Measurements from ENCODE around the gene CACNB2. TPM values are rescaled to one million over a fixed set of nuclear protein-coding genes. Genes with fewer than 3 reads are reported as not detected.
A peak's percentile ranks its signal among the peaks of the same experiment; 100 is the strongest.

Gene CACNB2
- total and polyA plus RNA-seq, 12 donors, result 4.3 to 82.3 (median 12.9) TPM

DNA sequence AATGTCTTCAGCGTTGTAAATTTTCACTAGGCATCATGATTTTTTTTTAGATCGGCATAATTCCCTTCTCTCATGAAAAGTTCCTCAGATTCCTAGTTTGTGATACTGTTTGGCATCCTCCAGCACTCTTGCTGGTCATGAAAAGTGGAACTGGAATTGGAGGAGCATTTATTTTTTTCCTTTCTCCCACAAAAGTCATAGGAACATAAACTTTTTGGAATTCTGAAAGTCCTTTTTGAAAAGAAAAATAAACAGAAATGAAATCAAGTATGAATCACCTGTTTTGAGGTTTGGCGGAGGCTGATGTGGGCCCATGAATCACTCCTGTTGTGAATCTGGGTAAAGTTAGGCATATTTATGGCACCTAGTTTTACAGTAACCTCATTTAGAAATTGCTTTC is 17.7 kb downstream of the CACNB2 start:
- Histone ChIP-seq H3K4me3 (no peak overlapping the region), H3K9me3 (replicated peaks in 1 of 3) (no peaks in the 10 kb centered on the region), H3K27ac (peak overlapping the region in 1 of 5 donors; percentile 17), H3K36me3 (replicated peaks in 1 of 2) (no peaks in the 10 kb centered on the region), H3K27me3 (no peaks in the 10 kb centered on the region), H3K4me1 (replicated peaks in 1 of 2) (peaks cover 0 to 20% of the 10 kb centered on the region in 2 donors)
- 28 to 51% (median 46%) methylated on average over 3 of the region's 3 CpGs for WGBS, 4 donors
- no peak for TF ChIP-seq POLR2A (IDR thresholded peaks at IDR 0.05)
- TF ChIP-seq, protein P1, sequence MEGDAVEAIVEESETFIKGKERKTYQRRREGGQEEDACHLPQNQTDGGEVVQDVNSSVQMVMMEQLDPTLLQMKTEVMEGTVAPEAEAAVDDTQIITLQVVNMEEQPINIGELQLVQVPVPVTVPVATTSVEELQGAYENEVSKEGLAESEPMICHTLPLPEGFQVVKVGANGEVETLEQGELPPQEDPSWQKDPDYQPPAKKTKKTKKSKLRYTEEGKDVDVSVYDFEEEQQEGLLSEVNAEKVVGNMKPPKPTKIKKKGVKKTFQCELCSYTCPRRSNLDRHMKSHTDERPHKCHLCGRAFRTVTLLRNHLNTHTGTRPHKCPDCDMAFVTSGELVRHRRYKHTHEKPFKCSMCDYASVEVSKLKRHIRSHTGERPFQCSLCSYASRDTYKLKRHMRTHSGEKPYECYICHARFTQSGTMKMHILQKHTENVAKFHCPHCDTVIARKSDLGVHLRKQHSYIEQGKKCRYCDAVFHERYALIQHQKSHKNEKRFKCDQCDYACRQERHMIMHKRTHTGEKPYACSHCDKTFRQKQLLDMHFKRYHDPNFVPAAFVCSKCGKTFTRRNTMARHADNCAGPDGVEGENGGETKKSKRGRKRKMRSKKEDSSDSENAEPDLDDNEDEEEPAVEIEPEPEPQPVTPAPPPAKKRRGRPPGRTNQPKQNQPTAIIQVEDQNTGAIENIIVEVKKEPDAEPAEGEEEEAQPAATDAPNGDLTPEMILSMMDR (IDR thresholded peaks at IDR 0.05), result no peak
- intact Hi-C loops (cut with DNase I), result no loop called here
- DNase-seq, result no peak

DNA sequence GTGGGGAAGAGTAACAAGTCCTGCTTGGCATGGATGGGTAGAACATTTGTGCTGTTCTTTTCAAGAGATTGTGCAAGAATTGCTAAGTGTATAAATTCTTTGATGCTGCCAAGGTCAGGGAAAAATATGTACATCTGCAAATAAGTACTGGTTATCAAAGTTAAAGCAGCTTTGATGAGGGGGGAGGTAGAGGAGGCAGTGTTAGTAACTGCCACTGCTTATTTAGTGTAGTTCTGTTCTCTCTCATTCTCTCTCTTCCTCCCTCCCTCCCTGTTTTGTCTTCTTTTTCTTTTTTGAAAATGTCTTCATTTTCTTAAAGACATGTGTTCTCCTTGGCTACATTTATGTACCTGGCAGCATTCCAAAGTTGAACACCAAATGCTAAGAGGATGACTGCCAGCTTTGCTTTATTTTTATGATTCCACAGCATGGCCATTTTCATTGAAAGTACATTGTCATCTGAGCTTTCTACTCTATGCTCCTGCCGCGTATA is 18.6 kb downstream of the CACNB2 start:
- peaks cover 0 to 20% of the 10 kb centered on the region in 2 donors for H3K4me1 ChIP-seq (replicated peaks in 1 of 2)
- WGBS, 4 donors, result 54 to 73% (median 61%) methylated on average over 2 of the region's 2 CpGs
- H3K4me3 ChIP-seq, result no peak overlapping the region
- no peaks in the 10 kb centered on the region for H3K9me3 ChIP-seq (replicated peaks in 1 of 3)
- TF ChIP-seq, protein P1 (IDR thresholded peaks at IDR 0.05), result no peak
- TF ChIP-seq POLR2A (IDR thresholded peaks at IDR 0.05), result no peak
- no peaks in the 10 kb centered on the region for H3K36me3 ChIP-seq (replicated peaks in 1 of 2)
- H3K27ac ChIP-seq, result peak overlapping the region in 1 of 5 donors; percentile 42
- no peak for DNase-seq
- H3K27me3 ChIP-seq, result no peaks in the 10 kb centered on the region
- intact Hi-C loops (cut with DNase I), result no loop called here

DNA sequence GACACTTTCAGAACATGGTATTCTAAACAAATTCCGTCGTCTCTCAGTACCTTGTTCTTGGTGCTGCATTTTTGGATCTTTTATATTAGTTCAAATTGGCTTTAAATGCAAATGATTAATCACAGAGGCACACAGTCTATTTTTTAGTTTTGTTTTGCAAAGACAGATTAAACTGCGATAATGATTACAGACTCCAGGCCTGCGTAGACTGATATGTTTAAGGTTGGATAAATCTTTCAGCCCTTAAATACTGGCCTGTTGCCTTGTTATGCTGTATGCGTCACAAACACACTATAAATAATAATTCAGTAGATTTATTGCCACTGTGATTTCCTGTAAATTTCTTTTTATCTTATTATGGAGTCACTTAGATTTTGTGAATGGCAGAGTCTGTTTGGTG is 19.3 kb downstream of the CACNB2 start:
- Histone ChIP-seq H3K4me3 (no peak overlapping the region), H3K36me3 (replicated peaks in 1 of 2) (no peaks in the 10 kb centered on the region), H3K27ac (peak overlapping the region in 1 of 5 donors; percentile 42), H3K4me1 (replicated peaks in 1 of 2) (peaks cover 0 to 20% of the 10 kb centered on the region in 2 donors), H3K27me3 (no peaks in the 10 kb centered on the region), H3K9me3 (replicated peaks in 1 of 3) (no peaks in the 10 kb centered on the region)
- intact Hi-C loops (cut with DNase I), result no loop called here
- no peak for TF ChIP-seq POLR2A (IDR thresholded peaks at IDR 0.05)
- WGBS, 4 donors, result 55 to 62% (median 59%) methylated on average over 5 of the region's 5 CpGs
- no peak for DNase-seq

DNA sequence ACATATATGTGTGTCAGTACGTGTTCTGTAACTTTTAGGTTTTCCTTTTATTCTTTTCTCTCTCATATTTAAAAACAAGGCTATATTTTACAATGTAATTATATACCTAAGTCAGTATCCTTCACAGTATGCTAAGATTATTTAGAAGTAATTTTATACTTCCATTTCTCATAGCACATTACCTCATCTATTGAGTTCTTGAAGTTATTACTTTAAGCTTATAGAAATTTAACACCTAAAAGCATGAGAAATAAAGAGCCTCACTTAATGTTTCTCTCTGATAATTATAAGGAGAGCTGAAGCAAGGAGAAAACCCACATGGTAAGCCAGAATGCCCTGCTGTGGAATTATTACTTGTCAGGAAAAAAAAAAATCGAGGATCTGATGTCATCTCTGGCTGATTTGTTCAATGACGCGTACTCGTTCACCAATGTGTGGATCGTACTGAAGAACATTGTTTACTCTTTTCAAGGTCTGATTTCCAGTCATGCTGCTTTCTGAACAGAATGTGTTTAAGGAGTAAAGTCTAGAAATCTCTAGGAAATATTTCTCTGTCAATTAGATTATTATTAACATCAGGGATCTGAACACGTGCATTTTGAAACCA is 21.9 kb downstream of the CACNB2 start:
- peak in 1 of 7 donors; percentile 9 for DNase-seq
- TF ChIP-seq POLR2A (IDR thresholded peaks at IDR 0.05), result no peak
- TF ChIP-seq, protein P1 (IDR thresholded peaks at IDR 0.05), result no peak
- Histone ChIP-seq H3K4me1 (replicated peaks in 1 of 2) (peaks cover 0 to 20% of the 10 kb centered on the region in 2 donors), H3K27me3 (no peaks in the 10 kb centered on the region), H3K9me3 (replicated peaks in 1 of 3) (no peaks in the 10 kb centered on the region), H3K36me3 (replicated peaks in 1 of 2) (no peaks in the 10 kb centered on the region), H3K4me3 (no peak overlapping the region), H3K27ac (no peak overlapping the region)
- WGBS, 4 donors, result 51 to 66% (median 55%) methylated on average over 7 of the region's 7 CpGs
- intact Hi-C loops (cut with DNase I), result no loop called here

DNA sequence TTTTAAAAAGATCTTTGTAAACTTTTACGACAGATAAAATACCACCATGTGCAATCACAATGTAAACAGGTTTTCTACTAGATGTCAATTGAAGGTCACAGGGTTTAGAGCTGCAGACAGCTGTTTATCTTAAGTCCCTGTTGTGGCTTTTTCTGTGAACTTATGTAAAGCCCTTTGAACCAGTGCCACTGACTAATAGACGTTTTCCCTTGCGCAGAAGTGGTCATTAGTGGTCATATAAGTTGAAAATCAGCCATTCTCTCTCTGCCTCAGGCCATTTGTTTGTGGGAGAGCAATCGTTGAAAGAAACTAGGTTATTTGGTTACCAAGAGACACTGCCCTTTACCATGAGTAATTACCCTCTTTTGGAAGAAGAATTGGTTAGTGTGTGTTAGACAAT is 23.9 kb downstream of the CACNB2 start:
- Histone ChIP-seq H3K4me1 (replicated peaks in 1 of 2) (peaks cover 0 to 5% of the 10 kb centered on the region in 2 donors), H3K27ac (no peak overlapping the region), H3K4me3 (no peak overlapping the region), H3K36me3 (replicated peaks in 1 of 2) (no peaks in the 10 kb centered on the region), H3K9me3 (replicated peaks in 1 of 3) (no peaks in the 10 kb centered on the region), H3K27me3 (no peaks in the 10 kb centered on the region)
- no peak for DNase-seq
- 38 to 49% (median 43%) methylated on average over 4 of the region's 4 CpGs for WGBS, 4 donors
- TF ChIP-seq, protein P1 (IDR thresholded peaks at IDR 0.05), result no peak
- no peak for TF ChIP-seq POLR2A (IDR thresholded peaks at IDR 0.05)
- intact Hi-C loops (cut with DNase I), result no loop called here

All from adrenal gland (tissue), 12 donors.